ENCODE results near the gene ZG16.

DNA sequence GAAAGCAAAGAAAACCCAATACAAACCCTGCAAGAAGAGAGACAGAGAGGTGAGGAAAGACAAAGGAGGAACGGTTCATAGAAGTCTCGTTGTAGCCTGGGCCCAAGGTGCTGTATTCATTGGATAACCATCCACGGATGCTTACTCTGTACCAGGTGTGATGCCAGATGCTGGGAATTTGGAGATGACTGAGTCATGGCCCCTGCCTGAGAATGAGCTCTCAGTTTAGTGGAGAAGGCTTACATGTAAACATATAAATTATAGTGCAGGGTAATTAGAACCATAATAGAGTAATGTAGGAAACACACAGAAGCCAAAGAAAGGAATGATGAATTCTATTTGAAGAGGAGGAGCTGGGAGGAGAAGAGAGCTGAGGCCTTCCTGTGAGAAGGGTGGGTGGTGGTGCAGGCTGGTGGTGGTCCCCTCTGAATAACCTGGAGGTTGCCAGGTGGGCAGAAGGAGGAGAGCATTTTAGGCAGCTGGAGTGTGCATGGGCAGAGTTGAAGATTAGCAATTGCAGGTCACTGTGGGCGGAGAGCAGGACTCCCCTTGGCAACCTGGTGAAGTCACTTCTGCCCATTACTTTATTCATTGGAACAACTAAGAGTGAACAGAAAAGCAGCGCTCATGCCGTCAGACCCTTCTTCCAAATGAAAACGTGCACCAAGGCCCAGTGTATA, 7.7 kb upstream of the ZG16 start:
- TF ChIP-seq POLR2AphosphoS5 (IDR thresholded peaks at IDR 0.05; ENCODE audit: low read depth, low read length): no peak
- no peak for TF ChIP-seq POLR2A (IDR thresholded peaks at IDR 0.05; ENCODE audit: low read depth, low read length)
- TF ChIP-seq POU2F2 (IDR thresholded peaks at IDR 0.05; ENCODE audit: low read depth, low read length): no peak
- TF ChIP-seq SPI1 (IDR thresholded peaks at IDR 0.05; ENCODE audit: low read depth, low read length): no peak

Data from GM12891 (cell line).